HCEC 1CT (cell line): ENCODE measurements around the gene OR4F6.
A peak's percentile ranks its signal among the peaks of the same experiment; 100 is the strongest.

Experiments
- DNase-seq: peaks from one replicate; pipeline ENCODE4 v3.0.0-alpha.2; 2017

OR4F6 gene

DNA sequence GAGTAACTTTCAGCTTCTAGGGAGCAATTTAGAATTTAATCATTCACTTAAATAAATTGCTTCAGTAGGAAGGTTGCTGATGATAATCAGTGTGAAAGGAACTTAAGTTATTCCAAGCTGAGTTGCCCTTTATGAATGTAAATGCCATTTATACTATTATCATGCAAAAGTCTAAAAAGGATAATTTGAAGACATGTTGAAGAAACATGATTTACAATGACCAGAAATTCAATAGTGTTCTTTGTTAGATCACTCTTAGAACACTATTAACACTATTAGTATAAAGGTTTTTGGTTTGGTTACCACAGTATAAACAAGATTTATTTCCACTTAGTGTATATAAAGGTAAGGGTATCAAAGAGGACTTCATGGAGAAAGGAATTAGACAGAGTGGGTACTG is 1.6 kb downstream of the OR4F6 start:
- no peak for DNase-seq

GRCh38 chr15:101805605-101806345 is 2.5 kb downstream of the OR4F6 start:
- no peak for DNase-seq

- DNase-seq, result peak; percentile 94
Measured at GRCh38 chr15:101807345-101807945, 4.1 kb downstream of the OR4F6 start.

GRCh38 chr15:101808201-101808600 is 4.9 kb downstream of the OR4F6 start:
- peak; percentile 70 for DNase-seq

- DNase-seq, result no peak
Measured at GRCh38 chr15:101810456-101810855, 7.1 kb downstream of the OR4F6 start.

- DNase-seq, result no peak
Measured at GRCh38 chr15:101810876-101811275, 7.6 kb downstream of the OR4F6 start.

- no peak for DNase-seq
Measured at GRCh38 chr15:101811902-101812301, 8.6 kb downstream of the OR4F6 start, which contains the start of gene OR4F15. OR4F15 (plus strand) TSS chr15:101812202; CDS start chr15:101818187, 5,985 bp downstream.

DNA sequence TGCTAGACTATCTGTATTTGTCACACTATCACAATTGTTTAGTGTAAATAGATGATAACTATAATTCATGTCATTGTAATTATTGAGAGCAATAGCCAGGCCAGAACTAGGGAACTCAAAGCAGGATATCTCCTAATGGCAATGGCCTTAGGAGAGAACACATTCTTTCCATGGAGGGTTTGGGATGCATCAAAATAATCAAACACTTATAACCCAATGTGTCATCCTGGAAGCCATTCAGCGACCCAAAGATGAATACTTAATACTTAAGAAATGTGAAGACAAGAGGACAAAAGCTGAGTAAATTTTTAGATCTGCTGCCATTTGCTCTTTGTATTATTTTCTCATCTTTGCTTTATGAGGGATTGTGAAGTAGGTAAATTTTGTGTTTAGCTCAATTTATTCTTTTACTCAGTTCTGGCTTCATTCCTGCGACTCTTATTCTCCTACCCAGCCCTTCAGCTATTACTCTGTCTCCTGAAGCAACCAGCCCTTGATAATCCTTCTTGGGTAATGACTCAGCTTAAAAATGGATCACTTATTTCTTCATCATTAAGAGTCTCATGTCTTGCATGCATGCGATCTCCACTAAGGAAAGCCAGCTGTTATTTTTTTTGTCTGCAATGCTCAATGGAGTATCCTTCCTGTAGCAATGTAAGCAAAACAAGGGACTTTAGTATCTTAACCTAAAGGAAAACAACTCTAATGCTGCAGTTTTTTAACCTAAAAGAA is 10.7 kb downstream of the OR4F6 start:
- DNase-seq, result peak; percentile 94

- DNase-seq, result no peak
Measured at GRCh38 chr15:101820781-101821180, 17.5 kb downstream of the OR4F6 start.

DNA sequence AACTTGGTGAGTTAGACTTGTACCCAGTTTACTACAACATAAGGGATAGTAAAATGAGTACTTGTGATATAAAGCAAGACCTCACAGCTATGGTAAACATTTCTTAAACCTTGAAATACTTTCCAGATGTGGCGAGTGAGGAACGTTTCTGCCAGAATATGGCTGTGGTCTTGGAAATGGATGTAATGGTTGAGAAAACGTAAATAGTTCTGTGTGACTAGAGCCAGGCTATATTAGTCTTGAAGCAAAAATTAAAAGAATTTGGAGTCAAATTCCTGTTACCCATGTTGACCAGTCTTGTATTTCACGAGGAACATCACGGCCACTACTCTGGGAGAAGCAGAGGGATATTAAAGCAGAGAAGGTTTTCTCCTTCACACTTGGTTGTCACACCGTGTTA is 23.9 kb downstream of the OR4F6 start:
- DNase-seq, result peak; percentile 73

GRCh38 chr15:101828774-101829173 is 25.5 kb downstream of the OR4F6 start:
- no peak for DNase-seq

- DNase-seq, result no peak
Measured at GRCh38 chr15:101841656-101842055, 38.3 kb downstream of the OR4F6 start.

- DNase-seq, result no peak
Measured at GRCh38 chr15:101844916-101845315, 41.6 kb downstream of the OR4F6 start.

DNA sequence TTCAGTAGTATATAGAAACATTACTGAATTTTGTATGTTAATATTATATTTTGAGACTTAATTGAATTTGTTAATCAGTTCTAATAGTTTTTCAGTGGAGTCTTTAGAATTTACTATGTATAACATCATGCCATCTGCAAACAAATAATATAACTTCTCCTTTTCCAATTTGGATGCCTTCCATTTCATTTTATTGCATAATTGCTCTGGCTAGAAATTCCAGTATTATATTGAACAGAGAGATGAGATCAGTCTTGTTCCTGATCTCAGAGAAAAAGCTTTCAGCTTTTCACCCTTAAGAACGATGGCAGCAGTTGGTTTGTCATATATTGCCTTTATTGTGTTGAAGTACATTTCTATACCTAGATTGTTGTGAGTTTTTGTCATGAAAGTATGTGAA is 49.0 kb downstream of the OR4F6 start:
- no peak for DNase-seq
